SK-N-SH treated with all-trans-retinoic acid at 6 μM for 48 hours (cell line): ENCODE measurements around the gene ADPRS.

Source experiments
- ARNTL ChIP-seq: fragments of 450-650 bp; formaldehyde crosslinking; IDR thresholded peaks from 2 replicates; pipeline ENCODE4 v1.5.0; 2020; ENCODE audit warnings: low read depth, mild to moderate bottlenecking, moderate library complexity, borderline replicate concordance
- BACH2 ChIP-seq: fragments of 250-450 bp; sonication (Bioruptor Pico); IDR thresholded peaks from 2 replicates; pipeline ENCODE4 v1.9.0; 2021; ENCODE audit warnings: mild to moderate bottlenecking, borderline replicate concordance
- ESRRG ChIP-seq: fragments of 250-450 bp; sonication (Bioruptor Pico); IDR thresholded peaks from 2 replicates; pipeline ENCODE4 v1.6.1; 2021; ENCODE audit warnings: mild to moderate bottlenecking
- GLIS3 ChIP-seq: fragments of 250-450 bp; sonication (Bioruptor Pico); IDR thresholded peaks from 2 replicates; pipeline ENCODE4 v1.5.0; 2020; ENCODE audit warnings: mild to moderate bottlenecking, moderate library complexity
- OSR1 ChIP-seq: fragments of 250-450 bp; sonication (Bioruptor Pico); IDR thresholded peaks from 2 replicates; pipeline ENCODE4 v1.8.0; 2022; ENCODE audit warnings: moderate library complexity, mild to moderate bottlenecking, inconsistent platforms
- PATZ1 ChIP-seq: fragments of 250-450 bp; sonication (Bioruptor Pico); IDR thresholded peaks from 2 replicates; pipeline ENCODE4 v1.8.0; 2020; ENCODE audit warnings: mild to moderate bottlenecking, moderate library complexity, borderline replicate concordance
- TOX ChIP-seq: fragments of 250-450 bp; sonication (Bioruptor Pico); IDR thresholded peaks from 2 replicates; pipeline ENCODE4 v1.8.0; 2021; ENCODE audit warnings: mild to moderate bottlenecking, moderate library complexity, borderline replicate concordance
- ZNF8 ChIP-seq: fragments of 450-650 bp; formaldehyde crosslinking; IDR thresholded peaks from 2 replicates; pipeline ENCODE4 v1.5.0; 2020; ENCODE audit warnings: mild to moderate bottlenecking, moderate library complexity

- TF ChIP-seq PATZ1, result no peak
- TF ChIP-seq TOX, result no peak
- TF ChIP-seq ESRRG (CRISPR knock-in tag), result no peak
- TF ChIP-seq ARNTL (CRISPR knock-in tag), result no peak
- no peak for TF ChIP-seq OSR1 (CRISPR knock-in tag)
- TF ChIP-seq GLIS3 (CRISPR knock-in tag), result no peak
- TF ChIP-seq ZNF8, result no peak
- no peak for TF ChIP-seq BACH2 (CRISPR knock-in tag)
Measured at GRCh38 chr1:36096500-36097432, 8.1 kb downstream of the ADPRS start.
